DMS53 (cell line): Measurements from ENCODE around the gene PALD1.
"Not testable (repeated sequence)": the region's sequence is repeated elsewhere in the genome, so short reads cannot be mapped to it uniquely, and the experiment has no call there.

Experiments used
- DNase-seq: peaks from one replicate; lab custom pipeline; 2025; lab: John Stamatoyannopoulos, UW

The PALD1 gene

GRCh38 chr10:70481831-70482530 lies 3.4 kb downstream of the PALD1 start:
- no peak for DNase-seq

DNA sequence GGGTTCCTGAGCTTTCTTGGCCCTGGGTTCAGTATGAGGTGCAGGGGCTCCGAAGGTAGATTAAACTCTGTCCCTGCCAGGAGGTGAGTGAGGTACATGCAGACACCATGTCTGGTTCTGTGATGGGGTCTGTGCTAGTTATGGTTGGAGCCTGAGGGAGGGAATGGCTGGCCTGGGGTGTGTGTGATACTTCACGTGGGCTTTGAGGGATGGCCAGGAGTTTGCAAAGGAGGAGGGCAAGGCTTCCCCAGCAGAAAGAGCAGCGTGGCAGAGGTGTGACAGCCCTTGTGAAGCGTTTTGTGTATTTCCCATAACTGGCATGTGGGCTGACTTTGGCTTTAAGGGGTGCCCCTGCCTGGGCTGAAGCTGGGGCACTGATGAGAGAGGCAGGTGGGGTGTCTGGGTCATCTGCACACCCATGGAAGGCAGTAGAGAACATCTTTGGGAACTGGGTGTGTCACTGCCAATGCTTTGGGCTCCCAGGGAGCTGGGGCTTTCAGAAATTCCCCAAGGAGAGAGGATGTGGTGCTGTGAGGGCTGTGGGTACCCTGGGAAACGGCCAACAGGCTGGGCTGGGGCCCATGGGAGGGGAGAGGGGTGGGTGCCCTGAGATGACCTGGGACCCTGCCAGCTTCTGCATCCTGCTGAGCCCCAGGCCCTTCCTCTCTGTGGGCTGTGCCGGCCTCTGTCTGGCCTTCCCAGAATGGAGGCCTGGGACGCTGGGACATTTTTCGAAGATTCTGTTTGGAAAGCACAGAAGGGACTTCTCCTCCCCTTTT lies 4.6 kb downstream of the PALD1 start:
- no peak for DNase-seq

GRCh38 chr10:70483872-70484271 lies 5.3 kb downstream of the PALD1 start:
- DNase-seq, result not testable (repeated sequence)

GRCh38 chr10:70487824-70488223 lies 9.3 kb downstream of the PALD1 start:
- DNase-seq, result no peak

GRCh38 chr10:70490142-70490541 lies 11.6 kb downstream of the PALD1 start:
- no peak for DNase-seq

DNA sequence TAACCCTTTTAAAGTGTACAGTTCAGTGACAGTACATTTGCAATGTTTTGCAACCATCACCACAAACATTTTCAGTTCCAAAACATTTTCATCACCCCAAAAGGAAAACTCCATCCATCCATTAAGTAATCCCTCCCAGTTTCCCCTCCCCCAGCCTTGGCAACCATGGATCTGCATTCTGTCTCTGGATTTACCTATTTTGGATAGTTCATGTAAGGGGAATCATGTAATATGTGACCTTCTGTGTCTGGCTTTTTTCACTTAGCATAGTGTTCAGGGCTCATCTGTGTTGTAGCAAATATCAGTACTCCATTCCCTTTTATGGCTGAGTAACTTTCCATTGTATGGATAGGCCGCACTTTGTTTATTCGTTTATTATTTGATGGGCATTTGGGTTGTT lies 13.0 kb downstream of the PALD1 start:
- DNase-seq, result no peak

DNA sequence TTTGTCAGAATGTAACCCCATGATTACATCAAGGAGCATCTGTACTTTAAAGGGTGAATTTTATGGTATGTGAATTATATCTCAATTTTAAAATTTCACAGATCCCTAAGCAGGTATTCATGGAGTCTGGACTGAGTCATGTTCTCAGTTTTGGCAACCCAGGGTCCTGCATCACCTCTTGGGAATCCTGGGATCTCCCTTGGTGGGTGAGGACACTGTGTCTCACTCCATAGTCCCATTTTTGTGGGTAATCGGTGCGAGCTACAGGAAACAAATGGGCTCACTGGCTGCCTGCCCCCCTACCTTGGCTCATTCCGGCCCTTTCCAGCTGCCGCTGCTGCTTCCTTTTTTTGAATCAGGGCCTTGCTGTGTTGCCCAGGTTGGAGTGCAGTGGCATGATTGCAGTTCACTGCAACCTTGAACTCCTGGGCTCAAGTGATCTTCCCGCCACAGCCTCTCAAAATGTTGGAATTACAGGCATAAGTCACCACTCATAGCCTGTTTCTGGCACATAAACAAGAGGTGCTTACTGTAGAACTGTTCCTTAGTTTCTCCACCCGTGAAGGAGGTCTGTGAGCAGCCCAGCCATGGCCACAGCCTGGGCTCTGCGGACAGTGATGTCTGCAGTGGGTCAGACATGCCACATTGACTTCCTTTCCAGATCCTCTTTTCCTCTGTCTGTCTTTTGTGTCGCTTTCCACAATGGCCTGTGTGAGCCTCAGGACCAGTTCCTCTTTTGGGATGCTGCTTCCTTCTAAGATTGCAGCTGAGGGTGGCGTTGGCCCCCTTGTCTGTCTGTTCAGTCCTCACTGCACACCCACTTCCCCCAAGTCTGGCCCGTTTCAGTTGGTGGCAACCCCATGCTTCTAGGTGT lies 14.5 kb downstream of the PALD1 start:
- no peak for DNase-seq

DNA sequence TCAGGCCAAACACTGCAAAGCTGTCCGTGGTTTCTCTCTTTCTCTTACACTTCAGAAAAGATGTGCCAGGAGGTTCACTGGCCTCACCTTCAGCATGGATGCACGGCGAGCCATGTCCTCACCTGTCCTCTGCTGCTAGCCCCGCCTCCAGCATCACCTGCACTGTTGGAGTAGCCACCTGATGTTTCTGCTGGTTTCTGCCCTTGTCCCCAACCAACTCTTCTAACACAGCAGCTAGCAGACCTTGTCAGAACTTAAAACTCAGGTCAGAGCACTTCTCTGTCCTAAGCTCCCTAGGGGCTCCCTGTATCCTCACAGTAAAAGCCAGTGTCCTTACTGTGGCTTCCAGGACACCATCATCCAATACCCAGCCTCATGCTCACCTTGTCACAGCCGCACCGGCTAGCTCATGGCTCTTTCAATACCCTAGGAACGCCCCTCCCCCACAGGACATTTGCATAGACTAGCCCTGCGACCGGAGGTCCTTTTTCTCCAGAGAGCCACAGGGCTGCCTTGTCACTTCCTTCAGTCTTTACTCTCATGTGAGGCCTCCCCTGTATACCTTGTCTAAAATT lies 15.2 kb downstream of the PALD1 start:
- no peak for DNase-seq

DNA sequence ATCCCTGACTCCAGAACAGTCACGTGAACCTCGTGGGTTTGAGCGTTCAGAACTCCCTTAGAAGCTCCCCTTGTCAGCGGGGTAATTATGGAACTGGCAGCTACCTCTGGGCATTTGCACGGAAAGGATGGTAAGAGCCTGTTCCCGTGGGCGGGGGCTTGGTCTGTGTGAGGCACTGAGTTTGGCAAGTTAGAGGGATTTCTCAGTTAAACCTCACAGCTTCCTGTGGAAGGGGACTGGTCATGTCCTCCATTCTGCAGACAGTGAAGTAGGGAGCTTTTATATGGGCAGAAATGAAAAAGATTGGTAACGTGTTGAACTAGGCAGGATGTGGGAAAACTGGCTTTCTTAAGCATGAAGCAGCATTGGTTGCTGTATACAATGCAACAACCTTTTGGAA lies 16.0 kb downstream of the PALD1 start:
- no peak for DNase-seq

DNA sequence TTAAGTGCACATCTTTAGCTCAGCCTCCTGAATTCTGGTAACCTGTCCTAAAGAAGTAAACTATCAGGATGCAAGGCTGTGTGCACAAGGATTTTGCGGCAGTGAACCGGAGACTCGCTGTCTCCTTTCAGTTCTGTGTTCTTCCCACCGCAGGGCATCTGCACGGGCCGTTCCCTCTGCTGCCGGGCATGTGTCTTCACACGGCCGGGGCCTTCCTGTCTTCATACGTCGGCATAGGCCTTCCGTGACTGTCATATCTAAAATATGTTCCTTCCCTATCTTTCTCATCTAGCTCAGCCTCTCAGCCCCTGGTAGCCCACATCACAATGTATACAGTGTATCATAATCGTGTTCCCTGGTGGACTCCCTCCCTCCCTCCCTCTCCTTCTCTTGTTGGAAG lies 16.4 kb downstream of the PALD1 start:
- no peak for DNase-seq

DNA sequence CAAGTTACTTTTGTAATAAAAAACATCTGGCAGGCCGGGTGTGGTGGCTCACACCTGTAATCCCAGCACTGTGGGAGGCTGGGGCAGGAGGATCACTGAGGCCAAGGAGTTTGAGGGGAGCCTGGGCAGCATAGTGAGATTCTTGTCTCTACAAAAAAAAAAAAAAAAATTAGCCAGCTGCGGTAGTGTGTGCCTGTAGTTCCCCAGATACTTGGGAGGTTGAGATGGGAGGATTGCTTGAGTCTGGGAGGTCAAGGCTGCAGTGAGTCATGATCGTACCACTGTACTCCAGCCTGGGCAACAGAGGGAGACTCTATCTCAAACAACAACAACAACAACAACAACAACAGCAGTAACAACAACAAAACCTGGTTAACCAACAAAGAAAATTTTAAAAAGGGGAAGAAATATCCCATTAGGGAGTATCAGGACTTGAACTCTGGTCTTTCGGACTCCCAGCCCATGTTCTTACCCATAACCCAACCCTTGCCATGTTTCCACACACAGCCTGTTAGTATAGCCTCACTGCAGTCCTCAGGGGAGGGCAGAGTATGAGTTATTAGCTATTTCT lies 17.2 kb downstream of the PALD1 start:
- no peak for DNase-seq

- no peak for DNase-seq
Measured at GRCh38 chr10:70496341-70497119, 18.0 kb downstream of the PALD1 start.

GRCh38 chr10:70497120-70497545 lies 18.6 kb downstream of the PALD1 start:
- no peak for DNase-seq

GRCh38 chr10:70498970-70499835 lies 20.6 kb downstream of the PALD1 start:
- no peak for DNase-seq

DNA sequence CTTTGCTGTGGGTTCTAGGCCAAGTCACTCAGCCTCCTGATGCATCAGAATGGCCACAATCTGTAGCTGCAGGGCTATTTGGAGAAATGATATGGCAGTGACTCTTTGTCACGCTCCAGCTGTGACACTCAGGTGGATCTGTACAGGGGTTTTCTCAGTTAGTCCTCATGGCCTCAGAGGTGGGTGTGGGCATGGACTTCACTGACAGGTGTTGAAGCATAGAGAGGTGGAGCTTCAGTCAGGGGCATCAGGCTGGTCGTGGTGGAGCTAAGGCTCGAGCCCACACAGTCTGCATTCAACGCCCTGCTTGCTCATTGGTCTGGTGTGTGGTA lies 21.2 kb downstream of the PALD1 start:
- DNase-seq, result no peak

- DNase-seq, result no peak
Measured at GRCh38 chr10:70500368-70500767, 21.8 kb downstream of the PALD1 start.

- DNase-seq, result no peak
Measured at GRCh38 chr10:70500812-70501301, 22.3 kb downstream of the PALD1 start.

DNA sequence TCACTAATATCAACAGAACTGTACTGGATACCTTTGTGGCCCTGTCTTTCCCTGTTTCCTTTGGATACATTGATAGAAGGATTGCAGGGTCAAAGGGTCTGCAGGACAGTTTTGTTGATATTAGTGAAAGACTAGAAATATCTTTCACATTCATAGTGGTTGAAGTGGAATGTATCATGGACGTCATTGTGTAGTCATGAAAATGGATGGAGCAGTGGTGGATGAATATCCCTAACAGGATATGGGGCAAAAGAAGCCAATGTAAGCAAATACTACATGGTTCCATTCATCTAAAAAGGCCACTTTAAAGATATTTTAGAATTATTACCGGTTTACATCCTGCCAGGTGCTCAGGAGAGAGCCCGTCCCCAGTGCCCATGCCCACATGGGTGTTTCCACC lies 23.8 kb downstream of the PALD1 start:
- no peak for DNase-seq

GRCh38 chr10:70503776-70504175 lies 25.2 kb downstream of the PALD1 start:
- no peak for DNase-seq
